HL-60 (cell line): ENCODE results near the gene NUBPL.

ENCODE experiments used
- DNase-seq, 2 experiments: peaks; one replicate each; pipeline ENCODE4 v3.0.0-alpha.2; 2010 to 2020; ENCODE audit warnings: low read depth in 1 of 2, low spot score in 1 of 2
- H3K27ac ChIP-seq: fragments of 250-450 bp; sonication (Bioruptor Pico); replicated peaks from 2 replicates; pipeline ENCODE4 v1.5.1; 2020; ENCODE audit warnings: mild to moderate bottlenecking, moderate library complexity
- H3K27me3 ChIP-seq: fragments of 250-450 bp; sonication (Bioruptor Pico); 2 replicates; pipeline ENCODE4 v1.5.1; 2021; ENCODE audit warnings: mild to moderate bottlenecking, moderate library complexity; ENCODE audit not compliant: insufficient read depth, poor library complexity, severe bottlenecking
- H3K4me3 ChIP-seq: replicated peaks from 2 replicates; pipeline ENCODE4 v1.5.1; 2011; ENCODE audit warnings: mild to moderate bottlenecking, control low read depth, low read length; ENCODE audit not compliant: insufficient read depth
- CTCF ChIP-seq: IDR thresholded peaks from one replicate; pipeline ENCODE4 v1.5.1; 2011; ENCODE audit warnings: low read length, control low read depth, inconsistent platforms; ENCODE audit not compliant: insufficient read depth
- GABPA ChIP-seq: IDR thresholded peaks from 2 replicates; pipeline ENCODE4 v1.6.1; 2012; ENCODE audit warnings: low read depth
- POLR2AphosphoS5 ChIP-seq: IDR thresholded peaks from 2 replicates; pipeline ENCODE4 v1.6.1; 2012; ENCODE audit warnings: low read depth
- REST ChIP-seq: IDR thresholded peaks from 2 replicates; pipeline ENCODE4 v1.6.1; 2012; ENCODE audit warnings: low read depth; ENCODE audit not compliant: insufficient replicate concordance
- SPI1 ChIP-seq: IDR thresholded peaks from 2 replicates; pipeline ENCODE4 v1.6.1; 2012; ENCODE audit warnings: low read depth, mild to moderate bottlenecking, borderline replicate concordance

The NUBPL gene

GRCh38 chr14:31774567-31774966 lies 213.4 kb downstream of the NUBPL start:
- Histone ChIP-seq H3K27me3 (no peaks in the 10 kb centered on the region), H3K4me3 (no peak overlapping the region), H3K27ac (no peak overlapping the region)
- no peak for TF ChIP-seq REST
- no peak for TF ChIP-seq GABPA
- TF ChIP-seq SPI1 = no peak
- no peak for TF ChIP-seq CTCF
- no peak for TF ChIP-seq POLR2AphosphoS5
- DNase-seq = no peak

GRCh38 chr14:31777312-31777711 lies 216.1 kb downstream of the NUBPL start:
- no peaks in the 10 kb centered on the region for H3K27me3 ChIP-seq
- H3K4me3 ChIP-seq = no peak overlapping the region
- no peak for TF ChIP-seq POLR2AphosphoS5
- TF ChIP-seq SPI1 = no peak
- TF ChIP-seq REST = no peak
- no peak for TF ChIP-seq GABPA
- no peak for TF ChIP-seq CTCF
- no peak overlapping the region for H3K27ac ChIP-seq
- DNase-seq = no peak

- Histone ChIP-seq H3K27me3 (no peaks in the 10 kb centered on the region), H3K4me3 (no peak overlapping the region), H3K27ac (no peak overlapping the region)
- TF ChIP-seq CTCF (no peak), REST (no peak), SPI1 (no peak), POLR2AphosphoS5 (no peak), GABPA (no peak)
- no peak for DNase-seq
Measured at GRCh38 chr14:31781578-31781977, 220.4 kb downstream of the NUBPL start.
